Adrenal gland (tissue), 12 donors: ENCODE measurements around the gene PRPF31. TPM values are rescaled to one million over a fixed set of nuclear protein-coding genes. Genes with fewer than 3 reads are reported as not detected.

Source experiments
- DNase-seq, 7 donors: peaks; one replicate each; pipeline ENCODE4 v3.0.0-alpha.2; 2019 to 2020
- H3K27ac ChIP-seq, 5 donors: fragments of 200-600 bp; sonication (generic) in 4 of 5; 1 replicate in 3 of 5; 2 replicates in 2 of 5; pipeline versions ENCODE4 v1.5.1 to v1.8.0; 2016 to 2020; ENCODE audit warnings: mild to moderate bottlenecking in 1 of 5
- H3K27me3 ChIP-seq: fragments of 200-600 bp; 2 replicates; pipeline ENCODE4 v1.8.0; 2021
- H3K36me3 ChIP-seq, 2 donors: fragments of 200-600 bp; replicated peaks in 1 of 2; 1 replicate in 1 of 2; 2 replicates in 1 of 2; pipeline versions ENCODE4 v1.5.1 to v1.8.0; 2018 to 2022
- H3K4me1 ChIP-seq, 2 donors: fragments of 200-600 bp; replicated peaks in 1 of 2; 1 replicate in 1 of 2; 2 replicates in 1 of 2; pipeline versions ENCODE4 v1.5.1 to v1.8.0; 2018 to 2021
- H3K4me3 ChIP-seq, 4 donors: fragments of 200-600 bp; sonication (generic) in 3 of 4; one replicate each; pipeline ENCODE4 v1.5.1; 2016 to 2018
- H3K9me3 ChIP-seq, 3 donors: fragments of 200-600 bp; sonication (generic) in 1 of 3; replicated peaks in 1 of 3; 1 replicate in 2 of 3; 2 replicates in 1 of 3; pipeline versions ENCODE4 v1.5.1 to v1.8.0; 2016 to 2021
- POLR2A ChIP-seq, 2 donors: fragments of 450-650 bp; IDR thresholded peaks; one replicate each; pipeline ENCODE4 v1.6.1; 2017; ENCODE audit warnings: antibody characterized with exemption in 2 of 2, mild to moderate bottlenecking in 2 of 2, moderate library complexity in 1 of 2
- WGBS, 4 donors: extraction: QIAGEN DNeasy Blood & Tissue Kit in 2 of 4; methylation state at CpG; one replicate each; pipeline versions ENCODE4 v1.1.5 to v1.1.7; 2013 to 2017; 5-methylcytosine and 5-hydroxymethylcytosine counted together
- intact Hi-C, 2 donors: fragments of 100-400 bp; cut with DNase I; formaldehyde crosslinking; loops; one replicate each; pipeline versions ENCODE4 v1.14.1 to v1.15.0; 2022 to 2023
- polyA plus RNA-seq, 3 donors: library from polyadenylated mRNA; stranded (reverse); fragments of 200-250 nt in 2 of 3; fragments of 350-450 nt in 1 of 3; fragmentation: Illumina TruSeq in 1 of 3; extraction: RNeasy Lipid Tissue Mini Kit (QIAGEN cat#74804) in 1 of 3; gene quantifications; one replicate each; pipeline ENCODE4 v1.2.3, GENCODE V29; 2013 to 2014
- total RNA-seq, 9 donors: library from RNA; depleted of rRNA in 4 of 9; stranded (reverse); fragments of >200 nt in 4 of 9; fragments of 120-200 nt in 1 of 9; fragmentation: NEBNext Ultra II Directional in 1 of 9; extraction: Animal tissue kit (Norgen Biotek cat#: 25700) in 1 of 9; gene quantifications; one replicate each; pipeline versions ENCODE4 v1.1.0 to v1.2.4, GENCODE V29; 2013 to 2023
- TF ChIP-seq, protein P1 (sequence below), 6 experiments: fragments of 450-650 bp in 4 of 6; fragments of 200-600 bp in 2 of 6; sonication (generic) in 1 of 6; IDR thresholded peaks; 1 replicate in 5 of 6; 2 replicates in 1 of 6; pipeline versions ENCODE4 v1.5.1 to v1.8.0; 2016 to 2021; ENCODE audit warnings: antibody characterized with exemption in 6 of 6, mild to moderate bottlenecking in 2 of 6, moderate library complexity in 1 of 6
- donor health status: healthy with polysubstance abuse.
- donor health status: Bipolar disorder and iron deficiency.
- donor health status: DM: yes; HTN: yes; CAD: no.
- donor health status: DM: no; HTN: no; CAD: no.
- donor health status: DM: no; HTN: no; CAD: no.
- donor health status: DM: yes; HTN: yes; CAD: no.

Gene PRPF31
- total and polyA plus RNA-seq, 12 donors = 36.1 to 91.7 (median 54.4) TPM

DNA sequence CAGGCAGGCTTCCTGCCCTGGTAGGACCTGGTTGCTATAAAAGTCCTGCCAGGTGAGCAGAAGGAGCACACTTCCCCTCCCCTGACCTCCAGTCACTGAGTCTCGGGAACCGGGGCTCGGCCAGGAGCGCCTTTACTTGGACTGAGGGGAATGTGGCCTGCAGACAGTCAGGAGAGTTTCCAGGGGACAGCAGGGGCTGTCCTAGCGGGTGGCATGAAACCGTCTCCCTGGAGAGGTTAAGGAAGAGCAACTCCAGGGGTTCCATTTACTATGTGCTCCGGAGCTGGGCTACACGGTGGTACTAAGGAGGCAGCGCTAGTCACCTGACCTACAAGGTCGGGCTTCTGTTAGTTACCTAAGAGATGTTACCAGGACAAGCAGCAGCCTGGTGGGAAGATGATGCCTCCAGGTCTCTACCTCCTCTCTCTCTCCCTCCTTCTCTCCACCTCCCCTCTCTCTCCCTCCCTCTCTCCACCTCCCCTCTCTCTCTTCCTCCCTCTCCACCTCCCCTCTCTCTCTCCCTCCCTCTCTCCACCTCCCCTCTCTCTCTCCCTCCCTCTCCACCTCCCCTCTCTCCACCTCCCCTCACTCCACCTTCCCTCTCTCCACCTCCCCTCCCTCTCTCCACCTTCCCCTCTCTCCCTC, 17.9 kb downstream of the PRPF31 start:
- 49 to 63% (median 54%) methylated on average over 4 to 10 of the region's 10 CpGs for WGBS, 4 donors

DNA sequence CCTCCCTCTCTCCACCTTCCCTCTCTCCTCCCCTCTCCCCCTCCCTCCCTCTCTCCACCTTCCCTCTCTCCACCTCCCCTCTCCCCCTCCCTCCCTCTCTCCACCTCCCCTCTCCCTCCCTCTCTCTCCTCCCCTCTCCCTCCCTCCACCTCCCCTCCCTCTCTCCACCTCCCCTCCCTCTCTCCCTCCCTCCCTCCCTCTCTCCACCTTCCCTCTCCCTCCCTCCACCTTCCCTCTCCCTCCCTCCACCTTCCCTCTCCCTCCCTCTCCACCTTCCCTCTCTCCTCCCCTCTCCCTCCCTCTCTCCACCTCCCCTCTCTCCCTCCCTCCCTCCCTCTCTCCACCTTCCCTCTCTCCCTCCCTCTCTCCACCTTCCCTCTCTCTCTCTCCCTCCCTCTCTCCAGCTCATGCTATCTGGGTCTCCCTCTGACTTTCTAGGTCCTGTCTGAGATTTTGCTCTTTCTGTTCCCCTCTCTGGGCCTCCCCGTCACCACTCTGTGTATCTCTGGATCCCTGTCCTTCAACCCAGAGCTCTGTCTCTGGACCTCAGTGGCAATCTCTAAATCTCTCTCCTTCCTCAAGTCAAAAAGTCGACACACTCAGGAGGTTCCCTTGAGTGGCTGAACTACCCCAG, 18.5 kb downstream of the PRPF31 start:
- peaks cover 17 to 18% of the 10 kb centered on the region in 2 donors for H3K4me1 ChIP-seq
- H3K27ac ChIP-seq = peak overlapping the region in 1 of 5 donors; percentile 39
- peak in 5 of 7 donors; percentile 45 to 66 (median 62) for DNase-seq
- peaks cover 0 to 15% of the 10 kb centered on the region in 2 donors for H3K36me3 ChIP-seq
- TF ChIP-seq, protein P1, sequence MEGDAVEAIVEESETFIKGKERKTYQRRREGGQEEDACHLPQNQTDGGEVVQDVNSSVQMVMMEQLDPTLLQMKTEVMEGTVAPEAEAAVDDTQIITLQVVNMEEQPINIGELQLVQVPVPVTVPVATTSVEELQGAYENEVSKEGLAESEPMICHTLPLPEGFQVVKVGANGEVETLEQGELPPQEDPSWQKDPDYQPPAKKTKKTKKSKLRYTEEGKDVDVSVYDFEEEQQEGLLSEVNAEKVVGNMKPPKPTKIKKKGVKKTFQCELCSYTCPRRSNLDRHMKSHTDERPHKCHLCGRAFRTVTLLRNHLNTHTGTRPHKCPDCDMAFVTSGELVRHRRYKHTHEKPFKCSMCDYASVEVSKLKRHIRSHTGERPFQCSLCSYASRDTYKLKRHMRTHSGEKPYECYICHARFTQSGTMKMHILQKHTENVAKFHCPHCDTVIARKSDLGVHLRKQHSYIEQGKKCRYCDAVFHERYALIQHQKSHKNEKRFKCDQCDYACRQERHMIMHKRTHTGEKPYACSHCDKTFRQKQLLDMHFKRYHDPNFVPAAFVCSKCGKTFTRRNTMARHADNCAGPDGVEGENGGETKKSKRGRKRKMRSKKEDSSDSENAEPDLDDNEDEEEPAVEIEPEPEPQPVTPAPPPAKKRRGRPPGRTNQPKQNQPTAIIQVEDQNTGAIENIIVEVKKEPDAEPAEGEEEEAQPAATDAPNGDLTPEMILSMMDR (IDR thresholded peaks at IDR 0.05) = no peak
- TF ChIP-seq POLR2A (IDR thresholded peaks at IDR 0.05) = no peak
- intact Hi-C loops = no loop called here
- whole genome bisulfite sequencing, 4 donors = 36 to 43% (median 39%) methylated on average over 2 of the region's 2 CpGs
- no peaks in the 10 kb centered on the region for H3K27me3 ChIP-seq
- H3K4me3 ChIP-seq = no peak overlapping the region
- no peaks in the 10 kb centered on the region for H3K9me3 ChIP-seq

More for the DNA sequence above, 17.9 kb downstream of the PRPF31 start:
- DNase-seq = peak in 6 of 7 donors; percentile 48 to 92 (median 74)
- peaks cover 11 to 12% of the 10 kb centered on the region in 2 donors for H3K4me1 ChIP-seq
- intact Hi-C loops = no loop called here
- no peaks in the 10 kb centered on the region for H3K27me3 ChIP-seq
- no peak overlapping the region for H3K27ac ChIP-seq
- H3K36me3 ChIP-seq = peaks cover 0 to 21% of the 10 kb centered on the region in 2 donors
- H3K9me3 ChIP-seq = no peaks in the 10 kb centered on the region
- TF ChIP-seq POLR2A (IDR thresholded peaks at IDR 0.05) = no peak
- TF ChIP-seq, protein P1 (IDR thresholded peaks at IDR 0.05) = no peak
- H3K4me3 ChIP-seq = no peak overlapping the region

DNA sequence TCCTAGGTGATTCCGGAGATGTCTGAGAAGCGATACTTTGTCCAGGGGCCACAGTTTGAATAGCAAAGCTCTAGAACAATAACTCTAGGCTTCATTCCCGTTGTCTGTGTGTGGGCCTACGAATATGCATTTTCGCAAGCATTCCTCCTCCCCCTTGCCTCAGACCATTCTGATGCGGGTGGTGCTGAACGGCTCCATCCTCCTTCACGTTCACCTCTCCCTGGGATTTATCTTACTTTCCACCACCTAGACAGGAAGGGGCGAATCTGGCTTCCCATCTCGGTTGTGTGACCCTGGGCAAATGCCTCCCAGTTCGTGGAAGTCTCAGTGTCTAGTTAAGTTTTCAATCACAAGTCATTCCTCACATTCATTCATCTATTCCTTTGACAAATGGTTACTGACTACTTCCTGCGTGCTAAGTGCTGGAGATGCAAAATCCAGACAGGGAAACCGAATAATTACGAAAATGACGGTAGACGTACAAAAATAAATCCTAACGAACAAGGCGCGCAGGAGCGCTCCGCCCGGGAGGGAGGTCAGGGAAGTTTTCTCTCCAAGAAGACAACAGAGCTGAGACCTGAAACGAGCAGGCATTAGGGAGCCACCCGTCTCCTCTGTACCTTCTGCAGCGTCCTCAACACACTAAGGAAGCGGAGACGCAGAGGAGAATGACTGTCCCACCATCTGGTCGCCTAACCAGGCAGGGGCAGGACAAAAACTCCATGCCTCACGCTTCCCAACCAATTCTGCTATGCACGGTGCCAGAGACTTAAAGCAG, 20.7 kb downstream of the PRPF31 start:
- no peaks in the 10 kb centered on the region for H3K27me3 ChIP-seq
- peaks cover 21 to 36% of the 10 kb centered on the region in 2 donors for H3K4me1 ChIP-seq
- peak overlapping the region in 2 of 4 donors; percentile 30 to 63 for H3K4me3 ChIP-seq
- DNase-seq = peak in 2 of 7 donors; percentile 32 to 52
- intact Hi-C loops = no loop called here
- peaks cover 0 to under 1% of the 10 kb centered on the region in 2 donors for H3K36me3 ChIP-seq
- no peak for TF ChIP-seq POLR2A (IDR thresholded peaks at IDR 0.05)
- TF ChIP-seq, protein P1 (IDR thresholded peaks at IDR 0.05) = no peak
- peak overlapping the region; percentile 13 to 79 (median 66) for H3K27ac ChIP-seq
- no peaks in the 10 kb centered on the region for H3K9me3 ChIP-seq
- 5 to 7% (median 6%) methylated on average over 26 to 30 of the region's 30 CpGs for WGBS, 4 donors
